Transverse colon (tissue), 4 donors: ENCODE data around the gene TENM4.

Source experiments
- CTCF ChIP-seq, 5 experiments: fragments of 200-600 bp in 3 of 5; fragments of 450-650 bp in 2 of 5; sonication (generic) in 3 of 5; IDR thresholded peaks; 1 replicate in 2 of 5; 2 replicates in 3 of 5; pipeline ENCODE4 v1.5.1; 2016 to 2017; ENCODE audit warnings: antibody characterized with exemption in 5 of 5, inconsistent platforms in 3 of 5, mild to moderate bottlenecking in 2 of 5, moderate library complexity in 1 of 5
- EP300 ChIP-seq: sonication (generic); formaldehyde crosslinking; IDR thresholded peaks from one replicate; pipeline ENCODE4 v1.6.1; 2017; ENCODE audit warnings: antibody characterized with exemption, low read depth
- POLR2AphosphoS5 ChIP-seq, 3 donors: sonication (generic); formaldehyde crosslinking; IDR thresholded peaks; one replicate each; pipeline ENCODE4 v1.6.1; 2016; ENCODE audit warnings: antibody characterized with exemption in 3 of 3

DNA sequence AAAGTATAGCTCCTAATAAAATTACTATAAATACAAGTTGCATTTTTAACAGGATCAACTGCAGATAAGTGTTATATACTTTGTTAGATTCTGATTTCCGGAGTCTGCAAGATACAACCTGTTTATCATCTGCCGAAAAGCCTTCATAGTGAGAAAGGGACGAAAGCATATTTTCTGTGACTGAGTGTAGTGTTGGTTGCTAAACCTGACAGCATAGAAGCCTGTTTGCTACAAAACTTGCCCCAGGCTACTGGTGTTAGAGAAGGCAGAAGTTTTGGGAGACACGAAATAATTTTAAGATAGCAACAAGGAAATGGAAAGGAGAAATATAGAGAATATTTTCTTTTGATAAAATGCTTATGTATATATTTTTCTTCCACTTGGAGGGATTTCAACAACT is 622.6 kb downstream of the TENM4 start:
- TF ChIP-seq POLR2AphosphoS5 (IDR thresholded peaks at IDR 0.05) (no peak), CTCF (IDR thresholded peaks at IDR 0.05) (no peak), EP300 (no peak)
